Stomach (tissue), 9 donors: ENCODE measurements around the gene ZNF133. TPM values are rescaled to one million over a fixed set of nuclear protein-coding genes. Genes with fewer than 3 reads are reported as not detected.

ENCODE experiments used
- DNase-seq, 2 donors: peaks; one replicate each; pipeline versions ENCODE4 v3.0.0 to v3.0.0-alpha.2; 2013 to 2019
- H3K27ac ChIP-seq, 5 donors: fragments of 200-600 bp in 4 of 5; sonication (generic) in 4 of 5; one replicate each; pipeline ENCODE4 v1.5.1; 2013 to 2019; ENCODE audit warnings: mild to moderate bottlenecking in 1 of 5, moderate library complexity in 1 of 5
- H3K27me3 ChIP-seq, 3 donors: fragments of 200-600 bp; sonication (generic); one replicate each; pipeline ENCODE4 v1.5.1; 2017 to 2019; ENCODE audit warnings: mixed run types in 1 of 3
- H3K36me3 ChIP-seq, 4 donors: fragments of 200-600 bp; sonication (generic); 1 replicate in 3 of 4; 2 replicates in 1 of 4; pipeline ENCODE4 v1.5.1; 2016 to 2019
- H3K4me1 ChIP-seq, 4 donors: fragments of 200-600 bp; sonication (generic); one replicate each; pipeline ENCODE4 v1.5.1; 2016 to 2019
- H3K4me3 ChIP-seq, 4 donors: fragments of 200-600 bp; sonication (generic) in 3 of 4; one replicate each; pipeline ENCODE4 v1.5.1; 2016 to 2019; ENCODE audit warnings: mild to moderate bottlenecking in 1 of 4
- H3K9me3 ChIP-seq, 4 donors: fragments of 200-600 bp; sonication (generic); one replicate each; pipeline ENCODE4 v1.5.1; 2016 to 2019
- EP300 ChIP-seq: sonication (generic); formaldehyde crosslinking; IDR thresholded peaks from one replicate; pipeline ENCODE4 v1.6.1; 2017; ENCODE audit warnings: antibody characterized with exemption
- POLR2A ChIP-seq, 4 donors: fragments of 450-650 bp; IDR thresholded peaks; one replicate each; pipeline ENCODE4 v1.6.1; 2016; ENCODE audit warnings: antibody characterized with exemption in 4 of 4, control low read depth in 2 of 4, mild to moderate bottlenecking in 1 of 4, moderate library complexity in 1 of 4
- POLR2AphosphoS5 ChIP-seq, 3 donors: sonication (generic); formaldehyde crosslinking; IDR thresholded peaks; one replicate each; pipeline ENCODE4 v1.6.1; 2016; ENCODE audit warnings: antibody characterized with exemption in 3 of 3
- WGBS, 5 donors: extraction: QIAGEN DNeasy Blood & Tissue Kit in 3 of 5; methylation state at CpG; one replicate each; pipeline versions ENCODE4 v1.1.5 to v1.1.7; 2013 to 2018; 5-methylcytosine and 5-hydroxymethylcytosine counted together
- intact Hi-C: fragments of 100-400 bp; cut with DNase I; formaldehyde crosslinking; loops from one replicate; pipeline ENCODE4 v1.15.1; 2023; ENCODE audit warnings: low total_unique reads
- polyA plus RNA-seq, 3 donors: library from polyadenylated mRNA; stranded (reverse); fragments of 200-250 nt; gene quantifications; one replicate each; pipeline ENCODE4 v1.2.3, GENCODE V29; 2013
- small RNA-seq, 4 donors: library from RNA; depleted of rRNA; stranded (forward); fragments of <200 nt; gene quantifications; one replicate each; pipeline ENCODE3, GENCODE V24; 2016
- total RNA-seq, 5 donors: library from RNA; depleted of rRNA; stranded (reverse); fragments of >200 nt; gene quantifications; one replicate each; pipeline versions ENCODE4 v1.1.0 to v1.2.3, GENCODE V29; 2014 to 2016
- TF ChIP-seq, protein P1 (sequence below), 7 experiments: fragments of 450-650 bp in 4 of 7; fragments of 200-600 bp in 3 of 7; sonication (generic) in 3 of 7; IDR thresholded peaks; one replicate each; pipeline ENCODE4 v1.5.1; 2016 to 2019; ENCODE audit warnings: antibody characterized with exemption in 7 of 7, control low read depth in 2 of 7, mild to moderate bottlenecking in 1 of 7
- donor health status: healthy with polysubstance abuse.
- donor health status: Bipolar disorder and iron deficiency.
- donor health status: healthy.

Gene ZNF133
- total and polyA plus RNA-seq, 8 donors: 3.5 to 48.2 (median 13.9) TPM

DNA sequence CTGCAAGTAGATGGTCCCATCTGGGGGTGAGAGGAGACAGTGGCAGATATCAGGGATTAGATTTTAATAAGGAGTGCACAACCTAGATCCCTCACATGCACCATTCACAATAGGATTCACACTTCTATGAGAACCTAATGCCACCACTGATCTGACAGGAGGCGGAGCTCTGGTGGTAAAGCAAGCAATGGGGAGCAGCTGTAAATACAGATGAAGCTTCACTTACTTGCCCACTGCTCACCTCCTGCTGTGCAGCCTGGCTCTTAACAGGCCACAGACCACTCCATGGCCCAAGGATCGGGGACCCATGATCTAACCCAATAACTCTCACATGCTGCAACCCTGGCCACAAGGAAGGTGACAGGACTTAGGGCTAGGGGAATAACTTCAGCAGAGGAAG is 75.4 kb downstream of the ZNF133 start:
- DNase-seq: no peak
- Histone ChIP-seq H3K9me3 (no peaks in the 10 kb centered on the region), H3K4me1 (no peaks in the 10 kb centered on the region), H3K27me3 (no peaks in the 10 kb centered on the region), H3K4me3 (no peak overlapping the region), H3K27ac (no peak overlapping the region), H3K36me3 (no peaks in the 10 kb centered on the region)
- TF ChIP-seq EP300 (no peak), POLR2AphosphoS5 (IDR thresholded peaks at IDR 0.05) (no peak), POLR2A (IDR thresholded peaks at IDR 0.05) (no peak)
- TF ChIP-seq, protein P1, sequence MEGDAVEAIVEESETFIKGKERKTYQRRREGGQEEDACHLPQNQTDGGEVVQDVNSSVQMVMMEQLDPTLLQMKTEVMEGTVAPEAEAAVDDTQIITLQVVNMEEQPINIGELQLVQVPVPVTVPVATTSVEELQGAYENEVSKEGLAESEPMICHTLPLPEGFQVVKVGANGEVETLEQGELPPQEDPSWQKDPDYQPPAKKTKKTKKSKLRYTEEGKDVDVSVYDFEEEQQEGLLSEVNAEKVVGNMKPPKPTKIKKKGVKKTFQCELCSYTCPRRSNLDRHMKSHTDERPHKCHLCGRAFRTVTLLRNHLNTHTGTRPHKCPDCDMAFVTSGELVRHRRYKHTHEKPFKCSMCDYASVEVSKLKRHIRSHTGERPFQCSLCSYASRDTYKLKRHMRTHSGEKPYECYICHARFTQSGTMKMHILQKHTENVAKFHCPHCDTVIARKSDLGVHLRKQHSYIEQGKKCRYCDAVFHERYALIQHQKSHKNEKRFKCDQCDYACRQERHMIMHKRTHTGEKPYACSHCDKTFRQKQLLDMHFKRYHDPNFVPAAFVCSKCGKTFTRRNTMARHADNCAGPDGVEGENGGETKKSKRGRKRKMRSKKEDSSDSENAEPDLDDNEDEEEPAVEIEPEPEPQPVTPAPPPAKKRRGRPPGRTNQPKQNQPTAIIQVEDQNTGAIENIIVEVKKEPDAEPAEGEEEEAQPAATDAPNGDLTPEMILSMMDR (IDR thresholded peaks at IDR 0.05): no peak
- intact Hi-C loops: no loop called here
- WGBS, 5 donors: 79 to 94% (median 83%) methylated on average over 1 to 2 of the region's 2 CpGs

DNA sequence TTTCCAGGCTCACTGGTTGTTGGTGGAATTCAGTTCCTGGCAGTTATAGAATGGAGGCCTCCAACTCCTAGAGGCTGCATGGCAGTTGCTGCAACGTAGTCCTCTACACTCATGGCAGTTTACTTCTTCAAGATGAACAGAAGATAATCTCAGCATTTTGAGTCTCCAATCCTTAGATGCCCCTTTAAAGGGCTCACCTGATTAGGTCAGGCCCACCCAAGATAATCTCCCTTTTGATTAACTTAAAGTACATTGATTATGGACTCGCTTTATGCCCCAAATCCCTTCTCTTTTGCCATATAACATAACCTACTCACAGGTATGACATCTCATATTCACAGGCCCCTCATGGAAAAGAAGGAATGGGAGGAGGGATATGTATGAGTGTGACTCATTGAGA is 76.4 kb downstream of the ZNF133 start:
- Histone ChIP-seq H3K36me3 (no peaks in the 10 kb centered on the region), H3K9me3 (no peaks in the 10 kb centered on the region), H3K27ac (no peak overlapping the region), H3K4me1 (no peaks in the 10 kb centered on the region), H3K4me3 (no peak overlapping the region), H3K27me3 (no peaks in the 10 kb centered on the region)
- no peak for DNase-seq
- 69 to 86% (median 74%) methylated on average over 2 of the region's 2 CpGs for WGBS, 5 donors
- TF ChIP-seq POLR2AphosphoS5 (IDR thresholded peaks at IDR 0.05): no peak
- TF ChIP-seq, protein P1 (IDR thresholded peaks at IDR 0.05): no peak
- TF ChIP-seq EP300: no peak
- no peak for TF ChIP-seq POLR2A (IDR thresholded peaks at IDR 0.05)
- intact Hi-C loops: no loop called here

Small RNAs within 50 kb of the gene (small RNA-seq; reads per million reads assigned to genes)
- gene RN7SL14P (0 reads per million in 4 donors), gene RNU2-56P (0.10 to 1.1 (median 0.14) reads per million in 4 donors)

Other genes starting within 250 kb of the ZNF133 start
- 10 to 100 TPM; 10.7 to 58.3 (median 27.2) TPM for gene OVOL2, start 230.6 kb upstream of the ZNF133 start, total RNA-seq
- gene OVOL2, start 230.6 kb upstream of the ZNF133 start, polyA plus RNA-seq: 10 to 100 TPM in 1 of 3 donors, 1 to 10 TPM in 2; 5.0 to 16.0 (median 8.5) TPM
- 10 to 100 TPM in 3 of 5 donors, 1 to 10 TPM in 1, under 1 TPM in 1; 0.58 to 35.5 (median 12.5) TPM for gene KAT14, start 150.7 kb upstream of the ZNF133 start, total RNA-seq
- 10 to 100 TPM in 1 of 3 donors, 1 to 10 TPM in 2; 6.2 to 12.8 (median 7.1) TPM for gene KAT14, start 150.7 kb upstream of the ZNF133 start, polyA plus RNA-seq
- 10 to 100 TPM in 2 of 5 donors, 1 to 10 TPM in 3; 1.2 to 23.5 (median 4.6) TPM for gene PET117, start 150.7 kb upstream of the ZNF133 start, total RNA-seq
- 10 to 100 TPM; 11.5 to 20.9 (median 19.3) TPM for gene PET117, start 150.7 kb upstream of the ZNF133 start, polyA plus RNA-seq
- 10 to 100 TPM in 1 of 5 donors, 1 to 10 TPM in 3, not detected in 1; 1.4 to 24.6 (median 3.3) TPM for gene DZANK1, start 178.5 kb downstream of the ZNF133 start, total RNA-seq
- 1 to 10 TPM in 1 of 3 donors, under 1 TPM in 2; 0.61 to 2.6 (median 0.93) TPM for gene DZANK1, start 178.5 kb downstream of the ZNF133 start, polyA plus RNA-seq
- 10 to 100 TPM in 2 of 5 donors, 1 to 10 TPM in 2, not detected in 1; 5.4 to 24.3 (median 13.0) TPM for gene POLR3F, start 178.9 kb downstream of the ZNF133 start, total RNA-seq
- 10 to 100 TPM in 1 of 3 donors, 1 to 10 TPM in 2; 6.9 to 12.8 (median 7.3) TPM for gene POLR3F, start 178.9 kb downstream of the ZNF133 start, polyA plus RNA-seq
- gene RBBP9, start 208.7 kb downstream of the ZNF133 start, total RNA-seq: 10 to 100 TPM in 2 of 5 donors, 1 to 10 TPM in 2, under 1 TPM in 1; 0.58 to 20.7 (median 4.9) TPM
- 1 to 10 TPM; 4.7 to 7.5 (median 5.2) TPM for gene RBBP9, start 208.7 kb downstream of the ZNF133 start, polyA plus RNA-seq
- gene SEC23B, start 219.4 kb downstream of the ZNF133 start, total RNA-seq: 10 to 100 TPM in 4 of 5 donors, 1 to 10 TPM in 1; 5.3 to 74.9 (median 26.8) TPM
- gene SEC23B, start 219.4 kb downstream of the ZNF133 start, polyA plus RNA-seq: 10 to 100 TPM in 2 of 3 donors, 1 to 10 TPM in 1; 9.5 to 29.0 (median 26.1) TPM